Pons (tissue), 1 donor: ENCODE measurements around the gene SP4.

Experiments
- DNase-seq: peaks from one replicate; pipeline ENCODE4 v3.0.0-alpha.2; 2016; ENCODE audit warnings: low spot score

SP4 gene

GRCh38 chr7:21443149-21443841, 15.4 kb downstream of the SP4 start:
- no peak for DNase-seq

DNA sequence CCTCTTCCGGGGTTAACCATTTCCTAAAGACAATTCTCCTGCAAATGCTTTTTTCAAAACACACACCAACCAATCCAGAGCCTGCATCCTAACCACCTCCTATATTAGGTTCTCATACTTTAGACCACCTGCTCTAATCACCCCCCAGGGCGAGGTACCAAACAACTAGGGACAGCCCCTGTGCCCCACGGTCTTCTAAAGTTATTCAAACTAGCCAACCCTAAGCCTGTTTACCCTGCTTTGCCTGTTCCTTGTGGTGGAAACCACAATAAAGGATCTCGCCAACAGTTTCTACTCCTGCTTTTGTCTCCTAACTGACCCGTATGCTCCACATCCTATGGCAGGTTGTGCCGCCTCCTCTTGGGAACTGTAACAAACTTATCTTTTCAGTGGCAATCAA, 21.1 kb downstream of the SP4 start:
- no peak for DNase-seq

DNA sequence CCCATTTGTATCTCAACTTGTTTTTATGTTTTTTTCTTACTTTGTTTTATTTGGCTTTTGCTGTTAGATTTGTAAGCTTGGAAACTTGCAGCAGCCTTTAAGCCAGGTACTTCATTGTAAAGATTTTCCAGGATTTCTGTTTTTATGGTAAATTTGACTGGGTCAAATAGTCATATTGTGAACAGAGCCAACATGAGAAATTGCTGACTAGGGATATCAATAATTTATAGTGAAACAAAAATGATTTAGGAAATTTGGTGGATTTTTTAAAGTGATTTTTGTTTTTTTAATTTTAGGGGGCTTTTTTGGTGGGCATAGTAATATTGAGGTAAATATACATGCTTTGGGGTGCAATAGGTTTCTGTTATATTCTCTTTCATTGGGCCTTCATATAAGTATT, 22.2 kb downstream of the SP4 start:
- no peak for DNase-seq

DNA sequence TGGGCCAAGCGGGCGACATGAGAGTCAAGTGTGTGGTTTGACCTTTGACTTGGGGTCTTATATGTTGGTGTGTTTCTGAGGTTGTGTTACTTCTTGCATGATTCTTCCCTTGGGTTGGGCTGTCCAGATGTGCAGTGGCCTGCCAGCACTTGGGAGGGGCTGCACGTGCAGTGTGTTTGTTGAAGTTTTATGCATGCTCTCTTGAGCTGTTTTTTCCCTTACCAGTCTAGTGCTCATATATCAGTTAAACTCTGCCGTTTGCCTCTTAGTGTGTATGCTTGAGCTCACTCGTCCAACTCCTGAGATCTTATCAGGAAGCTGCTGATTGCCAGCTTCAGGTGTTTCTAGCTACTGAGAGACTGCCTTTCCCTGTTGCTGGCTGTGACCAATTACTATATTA, 23.1 kb downstream of the SP4 start:
- DNase-seq, result no peak

GRCh38 chr7:21454182-21454581, 26.3 kb downstream of the SP4 start:
- DNase-seq, result no peak

- DNase-seq, result no peak
Observed at GRCh38 chr7:21454906-21455305, 27.0 kb downstream of the SP4 start.

- DNase-seq, result no peak
Observed at GRCh38 chr7:21461282-21461681, 33.4 kb downstream of the SP4 start.

GRCh38 chr7:21462081-21462480, 34.2 kb downstream of the SP4 start:
- no peak for DNase-seq

- no peak for DNase-seq
Observed at GRCh38 chr7:21463524-21463923, 35.6 kb downstream of the SP4 start.

DNA sequence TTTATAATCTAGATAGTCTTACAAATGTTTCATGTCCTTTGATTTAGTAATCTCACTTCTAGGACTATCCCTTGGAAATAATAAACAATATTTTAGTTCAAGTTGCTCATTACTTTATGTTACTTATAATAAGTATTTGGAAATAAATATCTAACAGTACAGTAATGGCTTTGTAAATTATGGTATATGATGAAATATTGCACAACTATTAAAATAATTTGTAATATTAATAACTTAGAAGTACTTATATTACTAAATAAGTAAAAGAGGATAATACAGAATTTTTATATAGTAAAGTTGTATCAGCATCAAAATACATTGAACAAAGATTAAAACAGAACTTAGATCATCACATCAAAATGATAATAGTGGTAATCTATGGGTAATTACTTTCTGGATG, 41.1 kb downstream of the SP4 start:
- DNase-seq, result no peak

- DNase-seq, result no peak
Observed at GRCh38 chr7:21469894-21470293, 42.0 kb downstream of the SP4 start.

DNA sequence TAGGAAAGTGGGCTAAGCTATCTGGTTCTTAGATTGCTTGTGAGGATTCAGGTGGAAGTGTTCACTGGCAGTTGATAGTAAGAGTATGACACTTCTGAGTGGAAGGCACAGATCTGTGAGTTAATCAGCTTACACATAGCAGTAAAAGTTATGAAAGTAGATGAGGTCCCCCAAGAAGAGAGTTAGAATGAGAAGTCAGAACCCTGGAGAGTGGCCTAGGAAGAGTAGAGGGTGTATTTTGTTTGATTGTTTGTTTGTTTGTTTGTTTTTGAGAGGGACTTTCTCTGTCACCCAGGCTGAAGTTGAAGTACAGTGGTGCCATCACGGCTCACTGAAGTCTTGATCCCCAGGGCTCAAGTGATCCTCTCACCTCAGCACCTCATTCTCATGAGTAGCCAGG, 44.1 kb downstream of the SP4 start:
- DNase-seq, result no peak

DNA sequence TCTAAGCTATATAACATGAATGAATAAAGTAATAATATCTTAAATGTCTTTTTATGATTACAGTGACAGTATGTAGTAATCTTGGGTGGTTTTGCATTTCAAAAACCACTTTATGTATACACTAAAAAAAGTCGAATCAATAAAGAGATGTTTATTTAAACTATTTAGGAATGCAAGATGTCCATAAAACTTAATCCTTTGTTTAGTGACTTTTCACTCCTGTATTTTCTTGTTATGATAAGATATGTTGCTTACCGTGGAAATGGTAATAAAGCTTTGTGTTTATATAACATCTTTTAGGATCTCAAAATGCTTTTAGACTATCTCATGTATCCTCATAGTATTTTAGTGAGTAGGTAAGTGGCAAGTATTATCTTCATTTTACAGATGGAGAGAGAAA, 48.5 kb downstream of the SP4 start:
- DNase-seq, result no peak

DNA sequence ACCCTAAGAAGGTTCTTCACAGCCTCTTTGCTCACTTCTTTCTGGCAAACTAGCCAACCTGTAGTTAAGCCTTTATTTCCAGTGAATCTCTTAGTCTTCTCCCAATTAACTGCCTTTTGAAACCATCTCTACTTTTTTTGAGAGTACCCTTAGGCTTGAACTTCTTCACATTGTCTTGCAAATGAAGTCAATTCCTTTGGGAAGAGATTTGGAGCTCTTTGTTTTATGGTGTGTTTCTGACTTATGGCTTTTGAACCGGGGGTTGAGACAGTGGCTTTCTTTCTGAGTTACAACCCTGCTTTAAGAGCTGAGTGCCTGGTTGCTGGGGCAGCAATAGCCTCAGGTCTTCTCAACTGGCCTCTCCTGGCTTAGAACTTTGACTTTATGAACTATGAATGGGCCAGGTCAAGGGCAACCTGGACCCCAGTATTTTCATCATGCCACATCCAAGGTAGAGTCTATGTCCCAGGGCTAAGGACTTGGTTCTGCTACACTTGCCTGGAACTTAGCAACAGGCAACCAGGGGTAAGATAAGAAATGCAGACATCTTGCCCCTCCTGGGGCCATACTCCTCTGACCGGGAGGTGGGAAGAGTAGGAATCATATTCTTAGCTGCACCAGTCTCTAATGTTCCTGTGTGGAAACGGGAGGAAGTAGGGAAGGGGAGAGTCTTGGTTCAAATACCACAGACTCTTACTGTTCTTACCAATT, 53.0 kb downstream of the SP4 start:
- DNase-seq, result no peak

DNA sequence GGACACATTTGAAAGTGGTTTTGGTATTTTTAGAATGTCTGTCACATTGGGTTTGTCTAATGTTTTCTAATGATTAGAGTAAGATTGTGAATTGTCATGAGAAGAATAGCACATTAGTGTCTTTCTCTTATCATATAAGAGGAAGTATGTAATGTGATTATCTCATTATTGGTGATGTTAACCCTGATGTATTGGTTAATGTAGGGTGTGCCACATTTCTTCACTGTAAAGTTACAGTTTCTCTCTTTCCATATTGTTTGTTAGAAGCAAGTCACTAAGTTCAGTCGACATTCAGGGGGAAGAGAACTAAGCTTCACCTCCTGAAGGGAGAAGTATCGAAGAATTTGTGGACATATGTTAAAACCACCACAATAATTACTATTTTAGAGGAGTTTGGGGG, 58.6 kb downstream of the SP4 start:
- DNase-seq, result no peak

GRCh38 chr7:21495731-21496130, 67.8 kb downstream of the SP4 start:
- no peak for DNase-seq

- DNase-seq, result no peak
Observed at GRCh38 chr7:21497072-21497471, 69.2 kb downstream of the SP4 start.

- no peak for DNase-seq
Observed at GRCh38 chr7:21500117-21500832, 72.4 kb downstream of the SP4 start.

DNA sequence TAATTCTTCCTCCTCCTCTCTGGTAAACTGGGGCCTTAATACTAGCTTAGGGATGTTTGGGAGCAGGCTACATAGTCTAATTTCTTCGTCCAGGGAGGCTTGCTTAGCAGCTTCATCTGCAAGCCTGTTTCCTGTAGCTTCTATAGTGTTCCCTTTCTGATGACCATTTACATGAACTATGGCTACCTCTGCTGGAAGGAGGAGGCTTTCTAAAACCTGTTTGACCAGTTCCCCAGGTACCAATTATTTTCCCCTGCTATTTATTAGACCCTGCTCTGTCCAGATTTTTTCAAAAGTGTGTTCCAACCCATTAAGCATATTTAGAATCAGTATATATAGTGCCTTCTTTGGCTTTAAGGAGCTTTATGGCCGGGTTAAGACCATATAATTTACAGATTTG, 76.1 kb downstream of the SP4 start:
- DNase-seq, result no peak

- DNase-seq, result peak; percentile 67
Observed at GRCh38 chr7:21507627-21508343, 79.9 kb downstream of the SP4 start.

DNA sequence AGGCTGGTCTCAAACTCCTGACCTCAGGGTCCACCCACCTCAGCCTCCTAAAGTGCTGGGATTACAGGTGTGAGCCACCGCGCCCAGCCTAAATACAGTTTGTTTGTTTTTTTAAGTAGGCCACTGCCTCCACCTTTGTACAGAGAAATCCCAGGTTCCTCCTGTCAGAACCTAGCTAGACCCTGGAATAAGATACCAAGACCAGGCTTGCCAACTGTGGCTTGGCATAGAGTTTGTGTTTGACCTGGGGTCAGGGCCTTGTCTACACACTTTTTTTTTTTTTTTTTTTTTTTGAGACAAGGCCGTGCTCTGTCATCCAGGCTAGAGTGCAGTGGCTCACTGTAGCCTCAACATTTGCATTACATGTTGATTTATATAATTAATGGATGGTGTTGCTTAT, 80.7 kb downstream of the SP4 start:
- DNase-seq, result no peak

DNA sequence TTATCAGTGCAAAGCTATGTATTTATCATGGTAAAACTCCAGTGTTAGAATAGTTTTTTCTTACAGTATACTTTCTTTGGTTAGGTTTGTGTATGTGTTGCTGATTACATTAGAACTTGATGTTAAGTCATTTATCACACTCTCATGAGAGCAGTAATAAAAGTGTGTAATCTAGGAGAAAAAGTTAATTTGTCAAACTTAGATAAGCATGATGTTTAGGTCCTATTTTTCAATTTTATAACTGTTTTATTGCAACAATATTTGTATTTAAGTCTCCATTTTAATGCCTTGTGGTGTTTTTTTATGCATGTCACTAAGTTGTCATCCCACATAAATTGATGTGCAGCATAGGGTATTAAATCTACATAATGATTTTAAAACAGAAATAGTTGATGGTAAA, 86.2 kb downstream of the SP4 start:
- DNase-seq, result no peak

- DNase-seq, result no peak
Observed at GRCh38 chr7:21524680-21525079, 96.8 kb downstream of the SP4 start.
